ENCODE results near the gene SLAMF6.
"Not testable (repeated sequence)": the region's sequence is repeated elsewhere in the genome, so short reads cannot be mapped to it uniquely, and the experiment has no call there.

SLAMF6 gene

DNA sequence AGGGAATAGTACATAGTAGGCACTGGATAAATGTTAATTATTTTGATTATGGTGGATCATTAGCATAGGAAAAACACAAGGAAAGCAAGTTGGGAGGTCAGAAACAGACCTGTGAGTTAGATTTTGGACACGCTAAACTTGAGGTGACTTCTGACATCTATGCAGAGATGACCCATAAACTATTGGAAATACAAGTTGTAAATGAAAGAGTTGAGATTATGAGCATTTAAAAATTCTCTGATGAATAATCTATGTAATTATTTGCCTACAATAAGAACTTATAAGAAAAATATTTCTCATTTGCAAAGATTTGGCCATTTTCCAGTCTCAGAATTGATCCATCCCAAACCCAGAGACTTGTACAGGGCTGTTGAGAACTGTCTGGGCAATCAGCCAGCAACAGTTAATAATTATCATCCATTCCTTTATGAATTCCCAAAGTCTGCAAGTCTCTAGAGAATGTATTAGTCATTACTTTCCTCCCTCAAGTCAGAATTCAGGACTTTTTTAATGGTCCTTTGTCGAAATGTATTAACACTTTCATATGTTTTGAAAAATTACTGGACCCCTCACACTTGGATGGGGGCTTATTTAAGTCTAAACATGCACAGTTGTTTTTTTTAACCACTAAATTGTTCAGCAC lies 19.4 kb upstream of the SLAMF6 start:
- DNase-seq (ENCODE audit: low spot score), result no peak

DNA sequence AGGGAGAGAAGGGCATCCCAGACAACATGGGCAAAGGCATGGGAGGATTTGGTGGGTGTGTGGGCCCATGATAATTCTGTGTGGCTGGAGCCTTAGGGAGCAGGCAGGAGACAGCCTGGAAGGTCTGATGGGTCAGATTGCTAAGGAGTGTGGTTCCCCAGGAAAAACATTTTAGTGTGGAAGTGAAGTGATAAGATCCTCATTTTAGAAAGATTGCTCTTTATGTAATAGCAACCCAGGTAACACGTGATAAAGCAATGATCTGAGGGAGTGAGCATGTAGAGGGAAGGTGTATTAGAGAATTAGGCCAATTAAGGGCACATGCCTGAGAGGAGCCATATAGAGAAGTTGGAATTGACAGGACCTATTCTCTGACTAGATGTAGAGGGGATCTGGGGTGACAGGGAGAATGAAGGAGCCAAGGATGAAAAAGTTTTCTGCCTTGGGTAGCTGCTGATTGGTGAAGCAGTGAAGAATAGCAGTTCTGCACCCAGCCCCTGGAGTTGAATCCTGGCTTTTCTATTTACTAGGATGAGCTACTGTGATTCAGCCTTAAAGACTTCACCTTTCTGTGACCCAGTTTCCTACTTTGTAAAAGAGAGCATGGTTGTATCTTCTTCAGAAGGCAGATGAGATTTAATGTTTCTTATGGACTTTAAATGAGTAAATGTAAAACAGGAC lies 18.7 kb upstream of the SLAMF6 start:
- DNase-seq (ENCODE audit: low spot score), result no peak

DNA sequence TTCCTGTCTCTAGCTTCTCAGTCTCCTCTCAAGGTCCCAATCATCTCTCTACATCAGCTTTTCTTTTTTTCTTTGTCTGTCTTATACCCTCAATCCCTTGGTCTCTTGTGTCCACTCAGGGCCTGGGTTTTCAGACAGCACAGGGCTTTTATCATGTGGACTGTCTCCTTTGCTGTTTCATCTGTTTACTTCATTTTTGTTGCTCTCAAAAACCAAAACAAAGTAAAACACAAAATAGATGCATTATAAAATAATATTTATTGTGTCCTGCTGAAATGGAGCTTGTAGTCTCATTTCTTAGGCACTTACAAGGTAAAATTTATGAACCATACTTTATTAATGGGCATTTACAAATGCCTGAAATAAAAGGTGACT lies 17.8 kb upstream of the SLAMF6 start:
- no peak for DNase-seq (ENCODE audit: low spot score)

DNA sequence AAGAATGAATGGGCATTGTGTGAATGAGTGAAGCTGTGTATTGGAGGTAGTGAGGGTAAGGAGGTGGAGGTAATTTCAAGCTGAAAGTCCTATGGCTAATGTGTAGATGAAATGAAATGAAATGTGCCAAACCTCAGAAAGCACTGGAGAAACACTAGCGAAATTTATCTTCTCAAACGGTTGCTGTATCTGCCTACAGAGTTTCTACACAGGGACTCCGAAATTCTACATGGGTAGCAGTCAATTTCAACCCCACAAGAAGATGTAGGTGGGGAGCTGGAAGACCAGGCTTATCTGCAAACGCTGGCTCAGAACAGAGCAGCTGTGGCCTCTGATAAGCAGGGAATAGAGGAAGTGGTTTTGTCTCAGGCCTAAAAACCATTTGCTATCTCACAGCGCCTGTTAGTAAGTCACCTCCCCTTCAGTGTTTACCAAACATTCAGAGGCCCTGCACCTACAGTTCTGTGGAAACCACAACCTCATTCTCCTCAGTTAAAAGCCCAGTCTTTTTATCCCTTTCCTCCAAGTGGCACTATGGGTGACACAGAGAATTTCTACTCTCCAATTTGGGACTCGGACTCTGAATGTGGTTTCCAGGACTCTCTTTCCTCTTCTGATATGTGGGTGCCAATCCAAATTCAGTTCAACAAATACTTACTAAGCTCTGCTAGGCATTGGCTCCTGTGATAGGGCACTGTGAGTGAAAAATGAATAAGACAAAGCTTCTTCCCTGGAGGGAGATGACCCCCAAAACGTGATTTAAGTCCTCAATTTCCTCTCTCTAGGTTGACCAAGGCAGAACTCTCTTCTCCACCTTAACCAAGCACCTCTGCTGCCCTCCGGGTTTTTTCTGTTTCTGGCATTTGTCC lies 17.2 kb upstream of the SLAMF6 start:
- DNase-seq (ENCODE audit: low spot score), result peak; percentile 71

DNA sequence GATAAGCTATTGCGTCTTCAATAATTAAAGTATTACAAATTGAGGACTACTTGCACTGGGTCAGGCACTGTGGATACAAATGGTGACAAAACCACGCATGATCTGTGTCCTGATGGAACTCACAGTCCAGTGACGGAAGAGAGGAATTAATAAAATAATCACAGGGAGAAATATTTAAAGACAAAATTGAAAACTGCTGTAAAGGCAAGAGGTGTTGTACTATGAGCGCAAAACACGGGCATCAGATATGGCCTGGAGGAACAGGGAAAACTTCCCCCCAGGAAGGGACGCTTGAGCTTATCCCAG lies 16.6 kb upstream of the SLAMF6 start:
- DNase-seq (ENCODE audit: low spot score), result no peak

DNA sequence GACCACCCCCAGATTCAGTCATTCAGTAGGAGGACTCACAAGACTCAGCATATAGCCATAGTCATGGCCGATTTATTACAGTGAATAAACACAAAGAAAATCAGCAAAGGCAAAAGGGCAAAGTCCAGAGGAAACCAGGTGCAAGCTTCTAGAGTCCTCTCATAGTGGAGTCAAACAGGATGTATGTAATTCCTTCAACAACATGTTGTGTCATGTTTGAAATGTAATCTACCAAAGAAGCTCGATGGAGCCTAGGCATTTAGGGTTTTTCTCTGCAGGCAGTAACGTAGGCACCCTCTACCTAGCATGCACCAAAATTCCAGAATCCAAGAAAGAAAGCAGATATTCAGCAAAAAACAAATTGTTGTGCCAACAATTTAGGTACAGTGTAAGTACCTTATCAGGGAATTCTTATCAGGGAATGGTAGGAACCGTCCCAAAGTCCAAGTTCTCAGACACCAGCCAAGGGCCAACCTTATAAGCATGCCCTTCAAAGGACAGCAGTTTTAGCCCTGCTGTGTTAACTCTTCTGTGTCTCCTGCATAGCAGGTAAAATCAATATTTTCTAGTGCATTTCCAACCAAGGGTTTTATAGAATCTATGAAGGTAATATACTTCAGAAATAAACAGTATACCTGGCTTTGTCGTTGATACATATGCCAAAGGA lies 16.1 kb upstream of the SLAMF6 start:
- DNase-seq (ENCODE audit: low spot score), result no peak

DNA sequence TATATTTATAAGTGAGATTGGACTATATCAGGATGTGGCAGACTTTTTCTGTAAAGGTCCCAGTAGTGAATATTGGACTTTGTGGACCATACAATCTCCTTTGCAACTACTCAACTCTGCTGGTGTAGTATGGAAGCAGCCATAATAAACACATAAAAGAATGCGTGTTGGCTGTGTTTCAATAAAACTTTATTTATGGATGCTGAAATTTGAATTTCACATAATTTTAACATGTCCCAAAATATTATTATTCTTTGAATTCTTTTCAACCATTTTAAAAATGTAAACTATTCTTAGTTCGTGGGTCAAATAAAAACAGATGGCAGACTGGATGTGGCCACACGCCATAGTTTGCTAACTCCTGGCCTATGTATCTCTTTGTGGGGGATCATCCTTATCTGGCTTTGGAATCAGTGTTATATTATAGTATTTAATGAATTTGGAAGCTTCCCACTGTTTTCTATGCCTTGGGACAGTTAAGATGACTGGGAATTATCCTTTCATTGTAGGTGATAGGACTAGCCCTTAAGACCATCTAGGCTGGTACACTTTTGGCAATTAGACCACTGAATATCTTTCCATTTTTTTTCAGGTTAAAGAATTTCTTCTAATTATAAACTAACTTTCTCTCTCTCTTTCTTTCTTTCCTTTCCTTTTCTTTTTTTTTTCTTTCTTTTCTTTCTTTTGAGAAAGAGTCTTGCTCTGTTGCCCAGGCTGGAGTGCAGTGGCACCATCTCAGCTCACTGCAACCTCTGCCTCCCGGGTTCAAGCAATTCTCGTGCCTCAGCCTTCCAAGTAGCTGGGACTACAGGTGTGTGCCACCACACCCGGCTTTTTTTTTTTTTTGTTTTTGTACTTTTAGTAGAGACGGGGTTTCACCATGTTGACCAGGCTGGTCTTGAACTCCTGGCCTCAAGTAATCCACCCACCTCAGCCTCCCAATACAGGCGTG lies 14.9 kb upstream of the SLAMF6 start:
- no peak for DNase-seq (ENCODE audit: low spot score)

DNA sequence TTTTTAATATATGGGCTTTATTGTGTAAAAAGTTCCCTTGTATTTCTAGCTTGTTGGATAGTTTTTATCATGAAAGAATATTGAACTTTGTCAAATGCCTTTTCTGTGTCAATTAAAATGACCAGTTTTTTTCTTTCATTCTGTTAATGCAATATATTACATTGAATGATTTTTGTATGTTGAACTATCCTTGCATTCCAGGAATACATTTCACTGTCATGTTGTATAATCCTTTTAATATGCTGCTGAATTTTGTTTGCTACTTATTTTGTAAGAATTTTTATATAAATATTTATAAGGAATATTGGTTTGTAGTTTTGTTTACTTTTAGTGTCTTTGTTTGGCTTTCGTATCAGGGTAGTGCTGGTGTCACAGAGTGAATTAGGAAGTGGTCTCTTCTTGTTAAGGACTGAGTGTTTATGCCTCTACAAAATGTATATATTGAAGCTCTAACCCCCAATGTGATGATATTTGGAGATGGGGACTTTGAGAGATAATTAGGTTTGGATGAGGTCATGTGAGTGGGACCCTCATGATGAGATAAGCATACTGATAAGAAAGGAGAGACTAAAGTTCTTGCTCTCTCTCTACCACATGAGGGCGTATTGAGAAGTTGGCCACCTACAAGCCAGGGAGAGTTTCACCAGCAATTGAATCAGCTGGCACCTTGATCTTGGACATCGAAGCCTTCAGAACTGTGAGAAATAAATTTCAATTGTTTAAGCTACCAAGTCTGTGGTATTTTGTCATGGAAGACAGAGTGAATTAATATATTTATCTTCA lies 12.0 kb upstream of the SLAMF6 start:
- DNase-seq (ENCODE audit: low spot score), result no peak

DNA sequence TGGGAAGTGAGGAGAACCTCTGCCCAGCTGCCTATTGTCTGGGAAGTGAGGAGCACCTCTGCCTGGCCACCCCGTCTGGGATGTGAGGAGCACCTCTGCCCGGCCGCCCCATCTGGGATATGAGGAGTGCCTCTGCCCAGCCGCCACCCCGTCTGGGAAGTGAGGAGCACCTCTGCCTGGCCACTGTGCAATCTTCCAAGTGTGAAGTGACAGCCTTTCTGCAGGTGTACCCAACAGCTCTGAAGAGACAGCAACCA lies 9.4 kb upstream of the SLAMF6 start:
- DNase-seq (ENCODE audit: low spot score), result not testable (repeated sequence)

DNA sequence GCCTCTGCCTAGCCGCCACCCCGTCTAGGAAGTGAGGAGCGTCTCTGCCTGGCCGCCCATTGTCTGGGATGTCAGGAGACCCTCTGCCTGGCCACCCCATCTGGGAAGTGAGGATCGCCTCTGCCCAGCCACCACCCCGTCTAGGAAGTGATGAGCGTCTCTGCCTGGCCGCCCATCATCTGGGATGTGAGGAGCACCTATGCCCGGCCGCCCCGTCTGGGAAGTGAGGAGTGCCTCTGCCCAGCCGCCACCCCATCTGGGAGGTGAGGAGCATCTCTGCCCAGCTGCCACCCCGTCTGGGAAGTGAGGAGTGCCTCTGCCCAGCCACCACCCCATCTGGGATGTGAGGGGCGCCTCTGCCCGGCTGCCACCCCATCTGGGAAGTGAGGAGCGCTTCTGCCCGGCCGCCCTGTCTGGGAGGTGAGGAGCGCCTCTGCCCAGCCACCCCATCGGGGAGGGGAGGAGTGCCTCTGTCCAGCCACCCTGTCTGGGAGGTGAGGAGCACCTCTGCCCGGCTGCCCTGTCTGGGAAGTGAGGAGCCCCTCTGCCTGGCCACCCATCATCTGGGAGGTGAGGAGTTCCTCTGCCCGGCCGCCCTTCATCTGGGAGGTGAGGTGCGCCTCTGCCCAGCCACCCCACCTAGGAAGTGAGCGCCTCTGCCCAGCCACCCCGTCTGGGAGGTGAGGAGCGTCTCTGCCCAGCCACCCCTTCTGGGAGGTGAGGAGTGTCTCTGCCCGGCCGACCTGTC lies 8.9 kb upstream of the SLAMF6 start:
- DNase-seq (ENCODE audit: low spot score), result not testable (repeated sequence)

DNA sequence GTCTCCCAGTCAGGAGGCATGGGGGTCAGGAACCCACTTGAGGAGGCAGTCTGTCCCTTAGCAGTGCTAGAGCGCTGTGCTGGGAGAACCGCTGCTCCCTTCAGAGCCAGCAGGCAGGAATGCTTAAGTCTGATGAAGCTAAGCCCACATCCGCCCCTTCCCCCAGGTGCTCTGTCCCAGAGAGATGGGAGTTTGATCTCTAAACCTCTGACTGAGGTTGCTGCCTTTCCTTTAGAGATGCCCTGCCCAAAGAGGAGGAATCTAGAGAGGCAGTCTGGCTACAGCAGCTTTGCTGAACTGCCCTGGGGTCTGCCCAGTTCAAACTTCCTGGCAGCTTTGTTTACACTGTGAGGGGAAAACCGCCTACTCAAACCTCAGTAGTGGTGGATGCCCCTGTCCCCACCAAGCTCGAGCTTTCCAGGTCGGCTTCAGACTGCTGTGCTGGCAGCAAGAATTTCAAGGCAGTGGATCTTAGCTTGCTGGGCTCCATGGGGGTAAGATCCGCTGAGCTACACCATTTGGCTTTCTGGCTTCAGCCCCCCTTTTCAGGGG lies 6.4 kb upstream of the SLAMF6 start:
- DNase-seq (ENCODE audit: low spot score), result not testable (repeated sequence)

DNA sequence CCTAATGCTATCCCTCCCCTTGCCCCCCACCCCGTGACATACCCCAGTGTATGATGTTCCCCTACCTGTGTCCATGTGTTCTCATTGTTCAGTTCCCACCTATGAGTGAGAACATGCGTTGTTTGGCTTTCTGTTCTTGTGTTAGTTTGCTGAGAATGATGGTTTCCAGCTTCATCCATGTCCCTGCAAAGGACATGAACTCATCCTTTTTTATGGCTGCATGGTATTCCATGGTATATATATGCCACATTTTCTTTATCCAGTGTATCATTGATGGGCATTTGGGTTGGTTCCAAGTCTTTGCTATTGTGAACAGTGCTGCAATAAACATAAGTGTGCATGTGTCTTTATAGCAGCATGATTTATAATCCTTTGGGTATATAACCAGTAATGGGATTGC lies 734 bp upstream of the SLAMF6 start:
- DNase-seq (ENCODE audit: low spot score), result not testable (repeated sequence)

DNA sequence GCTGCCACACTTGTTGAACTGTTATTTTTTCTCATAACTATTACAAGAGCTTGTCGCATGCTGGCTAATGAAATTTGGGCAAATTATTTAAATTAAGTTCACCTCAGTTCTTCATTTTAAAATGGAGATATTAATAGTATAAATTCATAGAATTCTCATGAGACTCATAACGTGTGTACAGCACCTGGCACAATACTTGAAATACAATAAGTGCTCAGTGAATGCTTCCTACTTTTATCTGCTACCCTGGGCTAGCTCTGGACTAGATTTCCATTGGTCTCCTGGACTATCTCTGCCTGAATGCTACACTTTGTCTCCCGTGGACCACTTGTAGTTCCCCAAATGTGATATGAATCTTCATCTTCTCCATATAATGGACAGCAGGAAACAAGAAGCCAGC lies 919 bp downstream of the SLAMF6 start:
- DNase-seq (ENCODE audit: low spot score), result no peak

DNA sequence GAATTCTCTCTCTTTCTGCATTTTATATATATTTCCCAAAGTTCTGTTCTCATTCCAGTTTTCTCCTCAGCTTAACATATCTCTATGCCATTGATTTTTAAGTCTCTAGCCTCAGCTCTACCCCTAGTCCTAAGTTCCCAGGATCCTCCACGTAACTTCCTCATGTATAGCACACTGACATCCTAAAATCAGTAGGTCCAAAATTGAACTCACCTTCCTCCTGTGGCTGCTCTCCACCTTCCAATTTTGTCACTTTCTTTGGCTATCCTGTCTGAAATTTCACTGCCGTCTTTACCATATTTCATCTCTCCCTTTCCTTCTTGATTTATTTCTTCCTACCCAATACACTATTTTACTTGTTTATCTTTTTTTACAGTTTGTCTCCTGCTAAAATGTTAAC lies 1.5 kb downstream of the SLAMF6 start:
- no peak for DNase-seq (ENCODE audit: low spot score)

DNA sequence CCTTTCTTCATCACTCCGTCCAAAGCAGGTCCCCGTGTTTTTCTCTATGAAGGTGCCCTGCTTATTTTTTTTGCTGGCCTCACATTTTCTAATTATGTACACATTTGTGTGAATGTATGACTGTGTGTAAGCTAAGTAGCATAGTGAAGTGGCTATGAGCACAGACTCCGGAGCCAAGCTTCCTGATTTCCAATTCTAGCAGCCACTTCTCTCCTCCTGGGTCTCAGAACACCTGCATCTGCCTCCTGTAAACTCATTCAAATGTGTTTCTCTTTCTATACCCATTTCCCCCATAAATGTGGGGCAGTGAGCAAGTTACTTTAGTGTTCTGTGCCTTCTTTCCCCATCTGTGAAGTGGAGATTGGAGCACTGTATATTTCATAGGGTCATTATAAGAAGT lies 2.1 kb downstream of the SLAMF6 start:
- peak; percentile 15 for DNase-seq (ENCODE audit: low spot score)

DNA sequence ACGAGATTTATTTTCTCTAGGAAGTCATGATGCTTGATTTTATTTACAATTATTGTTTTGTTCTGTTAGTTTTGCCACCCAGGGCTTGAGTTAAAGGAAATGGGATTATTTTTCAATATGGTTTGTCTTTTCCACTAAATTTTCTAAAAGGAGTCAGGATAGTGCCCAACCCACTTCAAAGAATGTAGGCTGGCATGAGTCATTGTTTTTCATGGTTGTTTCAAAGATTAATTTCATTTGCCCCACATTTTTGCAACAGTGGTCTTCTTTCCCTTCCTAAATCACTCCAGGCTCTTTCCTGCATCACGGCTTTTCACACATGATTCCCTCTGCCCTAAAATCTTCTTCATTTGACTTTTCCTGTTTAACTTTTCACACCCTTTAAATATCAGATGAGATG lies 2.5 kb downstream of the SLAMF6 start:
- peak; percentile 6 for DNase-seq (ENCODE audit: low spot score)

DNA sequence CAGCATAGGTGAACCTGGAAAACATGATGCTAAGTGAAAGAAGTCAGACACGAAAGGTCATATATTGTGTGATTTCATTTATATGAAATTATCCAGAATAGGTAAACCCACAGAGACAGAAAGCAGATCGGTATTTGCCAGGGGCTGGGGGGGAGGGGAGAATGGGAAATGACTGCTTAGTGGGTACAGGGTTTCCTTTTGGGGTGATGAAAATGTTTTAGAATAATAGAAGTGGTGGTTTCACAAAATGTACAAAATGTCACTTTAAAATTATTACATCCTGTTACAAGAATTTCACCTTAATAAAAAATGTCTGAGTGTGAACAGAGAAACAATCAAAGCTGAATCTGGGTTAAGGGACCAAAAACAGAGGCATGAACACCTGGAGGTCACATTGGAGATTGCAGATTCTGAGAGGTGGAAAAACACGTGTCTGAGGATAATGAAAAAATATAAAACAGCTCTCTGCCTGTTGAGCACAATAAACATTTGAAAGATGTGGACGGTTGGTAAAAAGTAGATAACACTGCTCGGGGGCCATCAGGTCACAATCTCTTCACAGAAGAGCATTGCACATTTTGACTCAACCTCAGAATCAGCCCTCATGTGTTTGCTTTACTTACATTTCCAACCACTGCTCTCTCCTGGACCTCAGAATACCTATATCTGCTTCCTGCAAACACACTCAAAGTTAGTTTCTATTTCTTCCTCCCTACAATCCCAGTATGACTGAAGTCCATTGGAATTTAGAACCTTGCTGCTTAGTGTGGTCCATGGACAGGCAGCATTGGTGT lies 3.2 kb downstream of the SLAMF6 start:
- peak; percentile 58 for DNase-seq (ENCODE audit: low spot score)

DNA sequence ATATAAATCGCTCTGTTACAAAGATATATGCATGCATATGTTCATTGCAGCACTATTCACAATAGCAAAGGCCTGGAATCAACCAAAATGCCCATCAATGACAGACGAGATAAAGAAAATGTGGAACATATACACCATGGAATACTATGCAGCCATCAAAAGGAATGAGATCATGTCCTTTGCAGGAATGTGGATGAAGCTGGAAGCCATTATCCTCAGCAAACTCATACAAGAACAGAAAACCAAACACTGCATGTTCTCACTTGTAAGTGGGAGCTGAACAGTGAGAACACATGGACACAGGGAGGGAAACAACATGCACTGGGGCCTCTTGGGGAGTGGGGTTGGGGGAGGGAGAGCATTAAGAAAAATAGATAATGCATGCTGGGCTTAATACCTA lies 5.5 kb downstream of the SLAMF6 start:
- DNase-seq (ENCODE audit: low spot score), result not testable (repeated sequence)

DNA sequence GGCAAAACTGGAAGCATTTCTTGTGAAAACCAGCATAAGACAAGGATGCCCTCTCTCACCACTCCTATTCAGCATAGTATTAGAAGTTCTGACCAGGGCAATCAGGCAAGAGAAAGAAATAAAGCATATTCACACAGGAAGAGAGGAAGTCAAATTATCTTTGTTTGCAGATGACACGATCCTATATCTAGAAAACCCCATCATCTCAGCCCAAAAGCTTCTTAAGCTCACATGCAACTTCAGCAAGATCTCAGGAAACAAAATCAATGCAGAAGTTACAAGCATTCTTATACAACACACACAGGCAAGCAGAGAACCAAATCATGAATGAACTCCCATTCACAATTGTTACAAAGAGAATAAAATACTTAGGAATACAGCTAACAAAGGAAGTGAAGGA lies 7.1 kb downstream of the SLAMF6 start:
- peak; percentile 7 for DNase-seq (ENCODE audit: low spot score)
